ENCODE data around the gene COTL1. TPM values are rescaled to one million over a fixed set of nuclear protein-coding genes. Genes with fewer than 3 reads are reported as not detected.

Gene COTL1
- total RNA-seq, 1 experiment from 2014 or later: 34.1 TPM

- no peak overlapping the region for H3K4me3 ChIP-seq (ENCODE audit: low read depth, low read length, poor library complexity, severe bottlenecking)
- H3K27me3 ChIP-seq (replicated peaks; ENCODE audit: insufficient read depth, low read depth, low read length, poor library complexity): no peaks in the 10 kb centered on the region
- H3K36me3 ChIP-seq (ENCODE audit: insufficient read depth, low read length, poor library complexity, severe bottlenecking): no peaks in the 10 kb centered on the region
- intact Hi-C loops (cut with micrococcal nuclease; ENCODE audit: unreplicated experiment): no loop called here
- H3K27ac ChIP-seq (ENCODE audit: low read depth, low read length, poor library complexity, severe bottlenecking): no peak overlapping the region
- no peak for DNase-seq (ENCODE audit: low spot score)
- ChIA-PET POLR2A (ENCODE audit: low non-redundant PET) (interaction anchor here (0.6 to 0.7 kb wide), 2 partner anchors 40 to 214 kb away, joined by 4 to 5 read pairs; no protein-coding TSS in a partner anchor), CTCF (interaction anchor here (1.0 kb wide), 1 partner anchor 16 kb away, joined by 3 read pairs; no protein-coding TSS in a partner anchor)
- H3K4me1 ChIP-seq (ENCODE audit: insufficient read depth, low read length, poor library complexity, severe bottlenecking): no peaks in the 10 kb centered on the region
- no peaks in the 10 kb centered on the region for H3K9me3 ChIP-seq (ENCODE audit: low read depth, low read length, poor library complexity, severe bottlenecking)
- BruUV-seq (replicated peaks): no TSS peak
- TF ChIP-seq EZH2 (IDR thresholded peaks at IDR 0.05; ENCODE audit: borderline replicate concordance, low read depth, low read length, poor library complexity, severe bottlenecking): no peak
- TF ChIP-seq, protein P1, sequence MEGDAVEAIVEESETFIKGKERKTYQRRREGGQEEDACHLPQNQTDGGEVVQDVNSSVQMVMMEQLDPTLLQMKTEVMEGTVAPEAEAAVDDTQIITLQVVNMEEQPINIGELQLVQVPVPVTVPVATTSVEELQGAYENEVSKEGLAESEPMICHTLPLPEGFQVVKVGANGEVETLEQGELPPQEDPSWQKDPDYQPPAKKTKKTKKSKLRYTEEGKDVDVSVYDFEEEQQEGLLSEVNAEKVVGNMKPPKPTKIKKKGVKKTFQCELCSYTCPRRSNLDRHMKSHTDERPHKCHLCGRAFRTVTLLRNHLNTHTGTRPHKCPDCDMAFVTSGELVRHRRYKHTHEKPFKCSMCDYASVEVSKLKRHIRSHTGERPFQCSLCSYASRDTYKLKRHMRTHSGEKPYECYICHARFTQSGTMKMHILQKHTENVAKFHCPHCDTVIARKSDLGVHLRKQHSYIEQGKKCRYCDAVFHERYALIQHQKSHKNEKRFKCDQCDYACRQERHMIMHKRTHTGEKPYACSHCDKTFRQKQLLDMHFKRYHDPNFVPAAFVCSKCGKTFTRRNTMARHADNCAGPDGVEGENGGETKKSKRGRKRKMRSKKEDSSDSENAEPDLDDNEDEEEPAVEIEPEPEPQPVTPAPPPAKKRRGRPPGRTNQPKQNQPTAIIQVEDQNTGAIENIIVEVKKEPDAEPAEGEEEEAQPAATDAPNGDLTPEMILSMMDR (conservative IDR thresholded peaks at IDR 0.05; ENCODE audit: low read depth, low read length): no peak
Measured at GRCh38 chr16:84521497-84521770, 96.4 kb downstream of the COTL1 start.

GRCh38 chr16:84520725-84521496 lies 97.0 kb downstream of the COTL1 start:
- intact Hi-C loops (cut with micrococcal nuclease; ENCODE audit: unreplicated experiment): no loop called here
- TF ChIP-seq, protein P1 (conservative IDR thresholded peaks at IDR 0.05; ENCODE audit: low read depth, low read length): no peak
- no peak for TF ChIP-seq EZH2 (IDR thresholded peaks at IDR 0.05; ENCODE audit: borderline replicate concordance, low read depth, low read length, poor library complexity, severe bottlenecking)
- CTCF ChIA-PET: interaction anchor here (1.0 kb wide), 1 partner anchor 15 kb away, joined by 3 read pairs; no protein-coding TSS in a partner anchor
- BruUV-seq (replicated peaks): no TSS peak
- H3K36me3 ChIP-seq (ENCODE audit: insufficient read depth, low read length, poor library complexity, severe bottlenecking): no peaks in the 10 kb centered on the region
- POLR2A ChIA-PET (ENCODE audit: low non-redundant PET): interaction anchor here (0.6 to 0.7 kb wide), 2 partner anchors 40 to 215 kb away, joined by 4 to 5 read pairs; no protein-coding TSS in a partner anchor
- no peaks in the 10 kb centered on the region for H3K9me3 ChIP-seq (ENCODE audit: low read depth, low read length, poor library complexity, severe bottlenecking)
- no peak overlapping the region for H3K27ac ChIP-seq (ENCODE audit: low read depth, low read length, poor library complexity, severe bottlenecking)
- no peaks in the 10 kb centered on the region for H3K4me1 ChIP-seq (ENCODE audit: insufficient read depth, low read length, poor library complexity, severe bottlenecking)
- no peak overlapping the region for H3K4me3 ChIP-seq (ENCODE audit: low read depth, low read length, poor library complexity, severe bottlenecking)
- H3K27me3 ChIP-seq (replicated peaks; ENCODE audit: insufficient read depth, low read depth, low read length, poor library complexity): no peaks in the 10 kb centered on the region
- no peak for DNase-seq (ENCODE audit: low spot score)

- POLR2A ChIA-PET (ENCODE audit: low non-redundant PET): no interaction called here
- DNase-seq (ENCODE audit: low spot score): no peak
- H3K4me3 ChIP-seq (ENCODE audit: low read depth, low read length, poor library complexity, severe bottlenecking): no peak overlapping the region
- CTCF ChIA-PET: interaction anchor here (1.5 kb wide), 1 partner anchor 14 kb away, joined by 3 read pairs; no protein-coding TSS in a partner anchor
- no peaks in the 10 kb centered on the region for H3K4me1 ChIP-seq (ENCODE audit: insufficient read depth, low read length, poor library complexity, severe bottlenecking)
- H3K9me3 ChIP-seq (ENCODE audit: low read depth, low read length, poor library complexity, severe bottlenecking): no peaks in the 10 kb centered on the region
- no peak for TF ChIP-seq EZH2 (IDR thresholded peaks at IDR 0.05; ENCODE audit: borderline replicate concordance, low read depth, low read length, poor library complexity, severe bottlenecking)
- TF ChIP-seq, protein P1 (conservative IDR thresholded peaks at IDR 0.05; ENCODE audit: low read depth, low read length): no peak
- H3K27me3 ChIP-seq (replicated peaks; ENCODE audit: insufficient read depth, low read depth, low read length, poor library complexity): no peaks in the 10 kb centered on the region
- H3K27ac ChIP-seq (ENCODE audit: low read depth, low read length, poor library complexity, severe bottlenecking): no peak overlapping the region
- BruUV-seq (replicated peaks): no TSS peak
- intact Hi-C loops (cut with micrococcal nuclease; ENCODE audit: unreplicated experiment): no loop called here
- H3K36me3 ChIP-seq (ENCODE audit: insufficient read depth, low read length, poor library complexity, severe bottlenecking): no peaks in the 10 kb centered on the region
Measured at GRCh38 chr16:84519855-84520254, 98.0 kb downstream of the COTL1 start.
